Right lobe of liver (tissue), 6 donors: ENCODE measurements around the gene LZTR1. TPM values are rescaled to one million over a fixed set of nuclear protein-coding genes. Genes with fewer than 3 reads are reported as not detected.
A peak's percentile ranks its signal among the peaks of the same experiment; 100 is the strongest.

Experiments
- ATAC-seq, 4 donors: fragments of 200-7000 bp; cut with Tn5 transposase; one replicate each; pipeline ENCODE4 v1.9.1; 2020; ENCODE audit warnings: mild to moderate bottlenecking in 4 of 4, moderate library complexity in 4 of 4
- DNase-seq, 3 donors: peaks; one replicate each; pipeline ENCODE4 v3.0.0-alpha.2; 2020
- H3K27ac ChIP-seq, 3 donors: fragments of 200-600 bp; one replicate each; pipeline ENCODE4 v1.8.0; 2022
- H3K27me3 ChIP-seq, 2 donors: fragments of 200-600 bp; one replicate each; pipeline ENCODE4 v1.8.0; 2022
- H3K36me3 ChIP-seq, 4 donors: fragments of 200-600 bp; sonication (generic) in 1 of 4; one replicate each; pipeline versions ENCODE4 v1.5.1 to v1.8.0; 2017 to 2022; ENCODE audit warnings: control low read depth in 1 of 4
- H3K4me1 ChIP-seq, 4 donors: fragments of 200-600 bp; sonication (generic) in 1 of 4; one replicate each; pipeline versions ENCODE4 v1.5.1 to v1.8.0; 2017 to 2022; ENCODE audit warnings: control low read depth in 1 of 4
- H3K4me3 ChIP-seq, 3 donors: fragments of 200-600 bp; one replicate each; pipeline ENCODE4 v1.8.0; 2022
- H3K9me3 ChIP-seq, 4 donors: fragments of 200-600 bp; sonication (generic) in 1 of 4; one replicate each; pipeline versions ENCODE4 v1.5.1 to v1.8.0; 2017 to 2022; ENCODE audit warnings: control low read depth in 1 of 4
- POLR2A ChIP-seq: fragments of 450-650 bp; IDR thresholded peaks from one replicate; pipeline ENCODE4 v1.6.1; 2017; ENCODE audit warnings: antibody characterized with exemption, mild to moderate bottlenecking
- WGBS: methylation state at CpG from one replicate; pipeline ENCODE4 v1.1.6; 2018; ENCODE audit warnings: low coverage, low lambda C conversion rate; ENCODE audit not compliant: insufficient coverage; ENCODE audit errors: missing lambda C conversion rate; 5-methylcytosine and 5-hydroxymethylcytosine counted together
- intact Hi-C, 2 donors: fragments of 100-400 bp; cut with DNase I; formaldehyde crosslinking; loops; one replicate each; pipeline versions ENCODE4 v1.11.2 to v1.14.1; 2022
- total RNA-seq, 6 experiments: library from RNA; depleted of rRNA in 2 of 6; stranded (reverse); fragments of >200 nt in 2 of 6; fragmentation: NEBNext Ultra II Directional in 3 of 6; extraction: Animal tissue kit (Norgen Biotek cat#: 25700) in 3 of 6; gene quantifications; one replicate each; pipeline versions ENCODE4 v1.1.0 to v1.2.4, GENCODE V29; 2016 to 2023
- TF ChIP-seq, protein P1 (sequence below), 4 donors: fragments of 200-600 bp in 3 of 4; fragments of 450-650 bp in 1 of 4; IDR thresholded peaks; one replicate each; pipeline versions ENCODE4 v1.5.1 to v1.8.0; 2016 to 2022; ENCODE audit warnings: antibody characterized with exemption in 4 of 4, mild to moderate bottlenecking in 2 of 4
- donor health status: DM: no; HTN: yes; CAD: no.
- donor health status: DM: no; HTN: no; CAD: no.
- donor health status: DM: no; HTN: no; CAD: no.
- donor health status: DM: no; HTN: yes; CAD: no.
- donor health status: DM: no; HTN: yes; CAD: no.

LZTR1 gene
- total RNA-seq, 6 experiments from 2014 or later: 22.7 to 33.3 (median 27.0) TPM

- TF ChIP-seq, protein P1, sequence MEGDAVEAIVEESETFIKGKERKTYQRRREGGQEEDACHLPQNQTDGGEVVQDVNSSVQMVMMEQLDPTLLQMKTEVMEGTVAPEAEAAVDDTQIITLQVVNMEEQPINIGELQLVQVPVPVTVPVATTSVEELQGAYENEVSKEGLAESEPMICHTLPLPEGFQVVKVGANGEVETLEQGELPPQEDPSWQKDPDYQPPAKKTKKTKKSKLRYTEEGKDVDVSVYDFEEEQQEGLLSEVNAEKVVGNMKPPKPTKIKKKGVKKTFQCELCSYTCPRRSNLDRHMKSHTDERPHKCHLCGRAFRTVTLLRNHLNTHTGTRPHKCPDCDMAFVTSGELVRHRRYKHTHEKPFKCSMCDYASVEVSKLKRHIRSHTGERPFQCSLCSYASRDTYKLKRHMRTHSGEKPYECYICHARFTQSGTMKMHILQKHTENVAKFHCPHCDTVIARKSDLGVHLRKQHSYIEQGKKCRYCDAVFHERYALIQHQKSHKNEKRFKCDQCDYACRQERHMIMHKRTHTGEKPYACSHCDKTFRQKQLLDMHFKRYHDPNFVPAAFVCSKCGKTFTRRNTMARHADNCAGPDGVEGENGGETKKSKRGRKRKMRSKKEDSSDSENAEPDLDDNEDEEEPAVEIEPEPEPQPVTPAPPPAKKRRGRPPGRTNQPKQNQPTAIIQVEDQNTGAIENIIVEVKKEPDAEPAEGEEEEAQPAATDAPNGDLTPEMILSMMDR (IDR thresholded peaks at IDR 0.05): no peak
- no peak for TF ChIP-seq POLR2A
- intact Hi-C loops: loop anchor here in 1 of 2 donors (10.0 kb wide), 1 partner anchor 48 kb away; no protein-coding TSS in a partner anchor
- DNase-seq (no peak), ATAC-seq (no peak)
- 100% methylated on average over 1 of the region's 1 CpG for WGBS
- H3K9me3 ChIP-seq: no peaks in the 10 kb centered on the region
- no peak overlapping the region for H3K4me3 ChIP-seq
- H3K27me3 ChIP-seq: no peaks in the 10 kb centered on the region
- H3K36me3 ChIP-seq: peaks cover 0 to 14% (median 6%) of the 10 kb centered on the region in 4 donors
- H3K27ac ChIP-seq: no peak overlapping the region
- peaks cover 0 to 38% (median 14%) of the 10 kb centered on the region in 4 donors for H3K4me1 ChIP-seq
Measured at GRCh38 chr22:20946991-20947390, 35.1 kb upstream of the LZTR1 start.

DNA sequence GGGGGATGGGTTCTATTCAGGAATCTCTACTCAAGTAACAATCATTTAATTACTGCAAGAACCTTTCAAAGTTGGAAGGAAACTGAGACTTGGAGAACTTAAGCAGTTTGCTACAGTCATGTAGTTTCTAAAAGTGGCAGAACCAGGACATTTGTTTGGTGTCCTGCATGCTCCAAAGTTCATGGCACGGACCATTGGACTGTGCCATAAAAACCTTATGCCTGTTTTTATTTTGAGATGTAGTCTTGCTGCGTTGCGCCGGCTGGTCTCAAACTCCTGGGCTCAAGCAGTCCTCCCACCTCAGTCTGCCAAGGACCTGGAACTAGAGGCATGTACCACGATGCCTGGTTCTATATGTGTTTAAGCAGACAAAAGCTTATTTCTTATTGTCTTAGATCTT is 33.6 kb upstream of the LZTR1 start:
- H3K27me3 ChIP-seq: no peaks in the 10 kb centered on the region
- H3K27ac ChIP-seq: peak overlapping the region in 2 of 3 donors; percentile 41 to 49
- DNase-seq (no peak), ATAC-seq (peak in 3 of 4 donors; percentile 36 to 43 (median 40))
- no peaks in the 10 kb centered on the region for H3K9me3 ChIP-seq
- no peak overlapping the region for H3K4me3 ChIP-seq
- peaks cover 0 to 14% (median 6%) of the 10 kb centered on the region in 4 donors for H3K36me3 ChIP-seq
- H3K4me1 ChIP-seq: peaks cover 0 to 47% (median 21%) of the 10 kb centered on the region in 4 donors
- no peak for TF ChIP-seq POLR2A
- TF ChIP-seq, protein P1 (IDR thresholded peaks at IDR 0.05): no peak
- WGBS: 39% methylated on average over 5 of the region's 5 CpGs
- intact Hi-C loops: loop anchor here in 1 of 2 donors (10.0 kb wide), 1 partner anchor 46 kb away; no protein-coding TSS in a partner anchor

- ATAC-seq (no peak), DNase-seq (no peak)
- Histone ChIP-seq H3K4me1 (peaks cover 0 to 52% (median 24%) of the 10 kb centered on the region in 4 donors), H3K9me3 (no peaks in the 10 kb centered on the region), H3K27ac (peak overlapping the region in 2 of 3 donors; percentile 41 to 49), H3K27me3 (no peaks in the 10 kb centered on the region), H3K36me3 (peaks cover 0 to 14% (median 6%) of the 10 kb centered on the region in 4 donors), H3K4me3 (no peak overlapping the region)
- 87% methylated on average over 5 of the region's 5 CpGs for WGBS
- TF ChIP-seq POLR2A: no peak
- TF ChIP-seq, protein P1 (IDR thresholded peaks at IDR 0.05): no peak
- intact Hi-C loops: loop anchor here in 1 of 2 donors (10.0 kb wide), 1 partner anchor 46 kb away; no protein-coding TSS in a partner anchor
Measured at GRCh38 chr22:20948989-20949388, 33.1 kb upstream of the LZTR1 start.

- no peaks in the 10 kb centered on the region for H3K9me3 ChIP-seq
- H3K4me1 ChIP-seq: peaks cover 0 to 59% (median 26%) of the 10 kb centered on the region in 4 donors
- no peaks in the 10 kb centered on the region for H3K27me3 ChIP-seq
- no peak for TF ChIP-seq POLR2A
- TF ChIP-seq, protein P1 (IDR thresholded peaks at IDR 0.05): no peak
- no peak overlapping the region for H3K4me3 ChIP-seq
- WGBS: 78% methylated on average over 11 of the region's 13 CpGs
- H3K27ac ChIP-seq: no peak overlapping the region
- ATAC-seq (no peak), DNase-seq (no peak)
- intact Hi-C loops: loop anchor here in 1 of 2 donors (10.0 kb wide), 1 partner anchor 45 kb away; no protein-coding TSS in a partner anchor
- peaks cover 0 to 14% (median 6%) of the 10 kb centered on the region in 4 donors for H3K36me3 ChIP-seq
Measured at GRCh38 chr22:20949698-20950183, 32.4 kb upstream of the LZTR1 start.
